Gastroesophageal sphincter (tissue), 4 donors: ENCODE measurements around the gene MAN1C1. TPM values are rescaled to one million over a fixed set of nuclear protein-coding genes. Genes with fewer than 3 reads are reported as not detected.

Experiments used
- ATAC-seq: fragments of 150-250 bp; one replicate; pipeline ENCODE4 v1.9.1; 2016; ENCODE audit warnings: mild to moderate bottlenecking, moderate library complexity
- H3K27ac ChIP-seq, 4 donors: fragments of 200-600 bp; sonication (generic) in 3 of 4; 1 replicate in 3 of 4; 2 replicates in 1 of 4; pipeline ENCODE4 v1.5.1; 2016 to 2019
- H3K27me3 ChIP-seq: fragments of 200-600 bp; sonication (generic); one replicate; pipeline ENCODE4 v1.5.1; 2019
- H3K36me3 ChIP-seq, 2 donors: fragments of 200-600 bp; sonication (generic); one replicate each; pipeline ENCODE4 v1.5.1; 2019; ENCODE audit warnings: control low read depth in 1 of 2
- H3K4me1 ChIP-seq, 3 donors: fragments of 200-600 bp; sonication (generic); 1 replicate in 2 of 3; 2 replicates in 1 of 3; pipeline ENCODE4 v1.5.1; 2016 to 2019; ENCODE audit warnings: control low read depth in 2 of 3
- H3K4me3 ChIP-seq, 2 donors: fragments of 200-600 bp; sonication (generic); one replicate each; pipeline ENCODE4 v1.5.1; 2019; ENCODE audit warnings: mild to moderate bottlenecking in 1 of 2, moderate library complexity in 1 of 2
- H3K9me3 ChIP-seq, 3 donors: fragments of 200-600 bp; sonication (generic); one replicate each; pipeline ENCODE4 v1.5.1; 2017 to 2019; ENCODE audit warnings: control low read depth in 2 of 3
- EP300 ChIP-seq: sonication (generic); formaldehyde crosslinking; IDR thresholded peaks from one replicate; pipeline ENCODE4 v1.6.1; 2017; ENCODE audit warnings: antibody characterized with exemption, mild to moderate bottlenecking
- POLR2A ChIP-seq, 2 donors: fragments of 450-650 bp; IDR thresholded peaks; one replicate each; pipeline ENCODE4 v1.6.1; 2017; ENCODE audit warnings: antibody characterized with exemption in 2 of 2, mild to moderate bottlenecking in 2 of 2, moderate library complexity in 1 of 2
- POLR2AphosphoS5 ChIP-seq: sonication (generic); formaldehyde crosslinking; IDR thresholded peaks from one replicate; pipeline ENCODE4 v1.6.1; 2017; ENCODE audit warnings: antibody characterized with exemption
- WGBS, 2 donors: methylation state at CpG; one replicate each; pipeline ENCODE4 v1.1.5; 2018; ENCODE audit warnings: low coverage in 1 of 2; 5-methylcytosine and 5-hydroxymethylcytosine counted together
- total RNA-seq, 4 donors: library from RNA; depleted of rRNA; stranded (reverse); fragments of >200 nt; gene quantifications; one replicate each; pipeline ENCODE4 v1.1.0, GENCODE V29; 2016
- TF ChIP-seq, protein P1 (sequence below), 4 experiments: fragments of 200-600 bp in 2 of 4; fragments of 450-650 bp in 2 of 4; sonication (generic) in 1 of 4; IDR thresholded peaks; one replicate each; pipeline ENCODE4 v1.5.1; 2017 to 2019; ENCODE audit warnings: antibody characterized with exemption in 4 of 4, mild to moderate bottlenecking in 2 of 4, moderate library complexity in 2 of 4

Gene MAN1C1
- total RNA-seq, 4 donors from 2014 or later = 20.0 to 38.1 (median 27.8) TPM

DNA sequence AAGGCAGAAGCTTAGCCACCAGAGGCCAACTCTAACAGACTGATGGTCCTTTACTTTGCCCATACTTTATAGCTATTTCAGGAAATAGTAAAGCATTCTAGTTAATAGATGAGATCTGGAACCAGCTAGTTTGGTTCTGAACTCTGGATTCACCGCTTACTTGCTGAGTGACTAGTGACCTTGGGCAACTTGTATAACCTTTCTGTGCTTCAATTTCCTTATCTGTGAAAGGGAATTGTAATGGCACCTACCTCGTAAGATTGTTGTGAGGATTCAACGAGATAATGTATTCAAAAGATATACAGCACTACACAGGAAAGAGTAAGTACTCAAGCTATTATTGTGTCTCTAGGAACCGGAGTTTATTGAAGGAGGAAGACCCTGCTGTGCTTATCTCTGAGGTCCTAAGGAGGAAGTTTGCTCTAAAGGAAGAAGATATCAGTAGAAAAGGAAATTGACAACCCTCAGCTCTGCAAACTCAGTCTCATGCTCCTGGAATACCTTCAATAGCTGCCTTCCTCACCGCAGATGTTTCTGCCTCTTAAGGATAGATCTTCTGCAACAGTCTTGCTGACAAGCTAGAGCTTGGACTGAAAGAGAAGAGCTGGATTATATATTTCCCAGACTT, 215.1 kb downstream of the MAN1C1 start:
- Histone ChIP-seq H3K9me3 (no peaks in the 10 kb centered on the region), H3K27me3 (no peaks in the 10 kb centered on the region), H3K36me3 (peaks cover 13 to 90% of the 10 kb centered on the region in 2 donors), H3K4me1 (peaks cover 0 to 7% (median 0%) of the 10 kb centered on the region in 3 donors), H3K27ac (no peak overlapping the region), H3K4me3 (no peak overlapping the region)
- ATAC-seq = no peak
- TF ChIP-seq, protein P1, sequence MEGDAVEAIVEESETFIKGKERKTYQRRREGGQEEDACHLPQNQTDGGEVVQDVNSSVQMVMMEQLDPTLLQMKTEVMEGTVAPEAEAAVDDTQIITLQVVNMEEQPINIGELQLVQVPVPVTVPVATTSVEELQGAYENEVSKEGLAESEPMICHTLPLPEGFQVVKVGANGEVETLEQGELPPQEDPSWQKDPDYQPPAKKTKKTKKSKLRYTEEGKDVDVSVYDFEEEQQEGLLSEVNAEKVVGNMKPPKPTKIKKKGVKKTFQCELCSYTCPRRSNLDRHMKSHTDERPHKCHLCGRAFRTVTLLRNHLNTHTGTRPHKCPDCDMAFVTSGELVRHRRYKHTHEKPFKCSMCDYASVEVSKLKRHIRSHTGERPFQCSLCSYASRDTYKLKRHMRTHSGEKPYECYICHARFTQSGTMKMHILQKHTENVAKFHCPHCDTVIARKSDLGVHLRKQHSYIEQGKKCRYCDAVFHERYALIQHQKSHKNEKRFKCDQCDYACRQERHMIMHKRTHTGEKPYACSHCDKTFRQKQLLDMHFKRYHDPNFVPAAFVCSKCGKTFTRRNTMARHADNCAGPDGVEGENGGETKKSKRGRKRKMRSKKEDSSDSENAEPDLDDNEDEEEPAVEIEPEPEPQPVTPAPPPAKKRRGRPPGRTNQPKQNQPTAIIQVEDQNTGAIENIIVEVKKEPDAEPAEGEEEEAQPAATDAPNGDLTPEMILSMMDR (IDR thresholded peaks at IDR 0.05) = no peak
- TF ChIP-seq POLR2A (IDR thresholded peaks at IDR 0.05) = no peak
- TF ChIP-seq EP300 = no peak
- no peak for TF ChIP-seq POLR2AphosphoS5
- 57 to 79% methylated on average over 3 to 5 of the region's 5 CpGs for WGBS, 2 donors

DNA sequence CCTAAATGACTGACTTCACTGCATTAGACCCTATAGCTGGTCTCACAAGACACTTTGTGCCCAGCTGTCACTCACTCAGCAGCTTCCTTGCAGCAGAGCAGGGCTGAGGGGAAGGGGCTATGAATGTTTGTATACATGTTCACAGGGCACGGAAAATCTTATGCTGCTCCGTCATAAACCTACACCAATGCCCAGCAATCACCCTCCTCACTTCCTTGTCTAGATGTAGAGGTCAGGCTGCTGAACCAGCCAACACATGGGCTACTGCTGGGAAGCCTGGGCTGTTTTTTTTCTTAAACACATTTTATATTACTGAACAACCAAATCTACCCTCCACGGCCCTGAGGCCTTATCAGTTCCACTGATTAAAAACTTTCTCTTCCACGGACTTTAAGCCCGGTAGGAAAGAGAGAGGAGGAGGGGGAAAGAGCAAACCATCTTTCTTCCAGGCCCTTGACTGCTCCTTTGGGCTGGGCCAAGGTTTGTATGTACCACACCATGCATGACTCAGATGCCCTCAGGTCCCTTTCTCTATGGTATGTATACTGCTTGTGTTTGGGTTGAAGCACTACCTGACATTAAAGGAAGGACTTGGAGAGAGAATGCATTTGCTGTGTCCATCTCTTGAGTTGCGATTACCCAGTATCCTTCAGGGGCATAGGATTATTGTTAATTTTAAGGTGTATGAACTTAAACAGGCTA, 215.9 kb downstream of the MAN1C1 start:
- Histone ChIP-seq H3K27me3 (no peaks in the 10 kb centered on the region), H3K4me3 (no peak overlapping the region), H3K36me3 (peaks cover 13 to 82% of the 10 kb centered on the region in 2 donors), H3K27ac (no peak overlapping the region), H3K9me3 (no peaks in the 10 kb centered on the region), H3K4me1 (peaks cover 0 to 7% (median 0%) of the 10 kb centered on the region in 3 donors)
- 53 to 81% methylated on average over 4 to 5 of the region's 6 CpGs for WGBS, 2 donors
- TF ChIP-seq POLR2AphosphoS5 (no peak), EP300 (no peak), POLR2A (IDR thresholded peaks at IDR 0.05) (no peak)
- TF ChIP-seq, protein P1 (IDR thresholded peaks at IDR 0.05) = no peak
- no peak for ATAC-seq

DNA sequence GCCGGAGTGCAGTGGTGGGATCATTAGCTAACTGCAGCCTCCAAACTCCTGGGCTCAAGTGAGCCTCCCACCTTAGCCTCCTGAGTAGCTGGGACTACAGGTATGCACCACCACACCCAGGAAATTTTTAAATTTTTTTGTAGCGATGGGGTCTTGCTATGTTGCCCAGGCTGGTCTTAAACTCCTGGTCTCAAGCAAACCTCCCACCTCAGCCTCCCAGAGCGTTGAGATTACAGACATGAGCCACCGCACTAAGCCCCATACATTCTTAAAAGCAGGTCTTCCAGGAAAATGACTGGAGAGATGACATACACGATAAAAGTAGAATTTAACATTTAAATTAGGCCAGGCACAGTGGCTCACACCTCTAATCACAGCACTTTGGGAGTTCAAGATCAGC, 216.6 kb downstream of the MAN1C1 start:
- Histone ChIP-seq H3K4me1 (peaks cover 0 to 7% (median 0%) of the 10 kb centered on the region in 3 donors), H3K36me3 (peaks cover 13 to 75% of the 10 kb centered on the region in 2 donors), H3K4me3 (no peak overlapping the region), H3K9me3 (no peaks in the 10 kb centered on the region), H3K27me3 (no peaks in the 10 kb centered on the region), H3K27ac (no peak overlapping the region)
- no peak for TF ChIP-seq EP300
- TF ChIP-seq POLR2A (IDR thresholded peaks at IDR 0.05) = no peak
- no peak for ATAC-seq
- 93 to 100% methylated on average over 1 to 3 of the region's 5 CpGs for WGBS, 2 donors

Other genes with a start within 250 kb of the MAN1C1 start
- gene RHCE, start 196.0 kb upstream of the MAN1C1 start, total RNA-seq = not detected
- 10 to 100 TPM; 15.5 to 24.5 (median 19.0) TPM for gene MACO1, start 185.9 kb upstream of the MAN1C1 start, total RNA-seq
- 10 to 100 TPM; 13.6 to 21.3 (median 17.2) TPM for gene LDLRAP1, start 73.2 kb upstream of the MAN1C1 start, total RNA-seq
- 10 to 100 TPM; 33.5 to 82.8 (median 39.4) TPM for gene SELENON, start 183.4 kb downstream of the MAN1C1 start, total RNA-seq
- gene MTFR1L, start 203.2 kb downstream of the MAN1C1 start, total RNA-seq = 100 to 1,000 TPM in 2 of 4 donors, 10 to 100 TPM in 2; 83.2 to 128 (median 101) TPM
- 1 to 10 TPM in 1 of 4 donors, under 1 TPM in 1, not detected in 2; 0.52 to 1.1 TPM for gene AUNIP, start 242.7 kb downstream of the MAN1C1 start, total RNA-seq